ENCODE data around the gene PRAF2.

Gene PRAF2

GRCh38 chrX:49072712-49073095 lies 1.1 kb downstream of the PRAF2 start:
- no peak for DNase-seq (ENCODE audit: low read depth in 2 of 2)

GRCh38 chrX:49071877-49072711 lies 1.7 kb downstream of the PRAF2 start:
- DNase-seq (ENCODE audit: low read depth in 2 of 2), result no peak

- DNase-seq (ENCODE audit: low read depth in 2 of 2), result no peak
Observed at GRCh38 chrX:49070988-49071387, 2.8 kb downstream of the PRAF2 start.

GRCh38 chrX:49069038-49069437 lies 4.8 kb downstream of the PRAF2 start:
- DNase-seq (ENCODE audit: low read depth in 2 of 2), result no peak

GRCh38 chrX:49067285-49068120 lies 6.3 kb downstream of the PRAF2 start:
- no peak for DNase-seq (ENCODE audit: low read depth in 2 of 2)

- no peak for DNase-seq (ENCODE audit: low read depth in 2 of 2)
Observed at GRCh38 chrX:49066690-49067089, 7.1 kb downstream of the PRAF2 start.

GRCh38 chrX:49066278-49066677 lies 7.5 kb downstream of the PRAF2 start:
- DNase-seq (ENCODE audit: low read depth in 2 of 2), result no peak

- no peak for DNase-seq (ENCODE audit: low read depth in 2 of 2)
Observed at GRCh38 chrX:49064735-49065134, 9.1 kb downstream of the PRAF2 start.

- DNase-seq (ENCODE audit: low read depth in 2 of 2), result no peak
Observed at GRCh38 chrX:49064303-49064702, 9.5 kb downstream of the PRAF2 start.

GRCh38 chrX:49063715-49064114 lies 10.1 kb downstream of the PRAF2 start:
- DNase-seq (ENCODE audit: low read depth in 2 of 2), result no peak

GRCh38 chrX:49061916-49062315 lies 11.9 kb downstream of the PRAF2 start:
- DNase-seq (ENCODE audit: low read depth in 2 of 2), result no peak

- DNase-seq (ENCODE audit: low read depth in 2 of 2), result no peak
Observed at GRCh38 chrX:49061490-49061889, 12.3 kb downstream of the PRAF2 start.

- no peak for DNase-seq (ENCODE audit: low read depth in 2 of 2)
Observed at GRCh38 chrX:49060914-49061313, 12.9 kb downstream of the PRAF2 start.

- DNase-seq (ENCODE audit: low read depth in 2 of 2), result no peak
Observed at GRCh38 chrX:49059681-49060085, 14.1 kb downstream of the PRAF2 start.

- DNase-seq (ENCODE audit: low read depth in 2 of 2), result no peak
Observed at GRCh38 chrX:49059201-49059600, 14.6 kb downstream of the PRAF2 start.

- no peak for DNase-seq (ENCODE audit: low read depth in 2 of 2)
Observed at GRCh38 chrX:49058794-49059193, 15.0 kb downstream of the PRAF2 start, which contains the start of gene CCDC120. Gene CCDC120 (plus strand): TSS chrX:49058999. CDS start chrX:49062042, 3,043 bp downstream.

- no peak for DNase-seq (ENCODE audit: low read depth in 2 of 2)
Observed at GRCh38 chrX:49054073-49054762, 19.6 kb downstream of the PRAF2 start.

GRCh38 chrX:49053223-49054072 lies 20.4 kb downstream of the PRAF2 start:
- DNase-seq (ENCODE audit: low read depth in 2 of 2), result peak in 1 of 2 donors; percentile 45

- no peak for DNase-seq (ENCODE audit: low read depth in 2 of 2)
Observed at GRCh38 chrX:49043987-49044281, 29.9 kb downstream of the PRAF2 start.

- peak; percentile 86 to 90 for DNase-seq (ENCODE audit: low read depth in 2 of 2)
Observed at GRCh38 chrX:49043220-49043986, 30.4 kb downstream of the PRAF2 start, which contains the start of gene TFE3. Gene TFE3 (minus strand): TSS chrX:49043357. CDS start chrX:49043226, 131 bp downstream.

Measured in activated CD4-positive, alpha-beta T cell treated with anti-CD3 and anti-CD28 coated beads for 24 hours (primary cell).